Measurements from ENCODE around the gene FMNL2. TPM values are rescaled to one million over a fixed set of nuclear protein-coding genes. Genes with fewer than 3 reads are reported as not detected.

The FMNL2 gene
- total RNA-seq, 1 experiment from 2014 or later, result 43.1 TPM

GRCh38 chr2:152480821-152481399, 145.9 kb downstream of the FMNL2 start:
- POLR2A ChIA-PET (ENCODE audit: low non-redundant PET), result no interaction called here
- H3K27ac ChIP-seq (ENCODE audit: low read depth, low read length, poor library complexity, severe bottlenecking), result no peak overlapping the region
- no peak overlapping the region for H3K4me3 ChIP-seq (ENCODE audit: low read depth, low read length, poor library complexity, severe bottlenecking)
- no peaks in the 10 kb centered on the region for H3K36me3 ChIP-seq (ENCODE audit: insufficient read depth, low read length, poor library complexity, severe bottlenecking)
- DNase-seq (ENCODE audit: low spot score), result no peak
- TF ChIP-seq, protein P1, sequence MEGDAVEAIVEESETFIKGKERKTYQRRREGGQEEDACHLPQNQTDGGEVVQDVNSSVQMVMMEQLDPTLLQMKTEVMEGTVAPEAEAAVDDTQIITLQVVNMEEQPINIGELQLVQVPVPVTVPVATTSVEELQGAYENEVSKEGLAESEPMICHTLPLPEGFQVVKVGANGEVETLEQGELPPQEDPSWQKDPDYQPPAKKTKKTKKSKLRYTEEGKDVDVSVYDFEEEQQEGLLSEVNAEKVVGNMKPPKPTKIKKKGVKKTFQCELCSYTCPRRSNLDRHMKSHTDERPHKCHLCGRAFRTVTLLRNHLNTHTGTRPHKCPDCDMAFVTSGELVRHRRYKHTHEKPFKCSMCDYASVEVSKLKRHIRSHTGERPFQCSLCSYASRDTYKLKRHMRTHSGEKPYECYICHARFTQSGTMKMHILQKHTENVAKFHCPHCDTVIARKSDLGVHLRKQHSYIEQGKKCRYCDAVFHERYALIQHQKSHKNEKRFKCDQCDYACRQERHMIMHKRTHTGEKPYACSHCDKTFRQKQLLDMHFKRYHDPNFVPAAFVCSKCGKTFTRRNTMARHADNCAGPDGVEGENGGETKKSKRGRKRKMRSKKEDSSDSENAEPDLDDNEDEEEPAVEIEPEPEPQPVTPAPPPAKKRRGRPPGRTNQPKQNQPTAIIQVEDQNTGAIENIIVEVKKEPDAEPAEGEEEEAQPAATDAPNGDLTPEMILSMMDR (conservative IDR thresholded peaks at IDR 0.05; ENCODE audit: low read depth, low read length), result no peak
- no peak for TF ChIP-seq EZH2 (IDR thresholded peaks at IDR 0.05; ENCODE audit: borderline replicate concordance, low read depth, low read length, poor library complexity, severe bottlenecking)
- intact Hi-C loops (cut with micrococcal nuclease; ENCODE audit: unreplicated experiment), result no loop called here
- no peaks in the 10 kb centered on the region for H3K27me3 ChIP-seq (replicated peaks; ENCODE audit: insufficient read depth, low read depth, low read length, poor library complexity)
- CTCF ChIA-PET, result no interaction called here
- no peaks in the 10 kb centered on the region for H3K9me3 ChIP-seq (ENCODE audit: low read depth, low read length, poor library complexity, severe bottlenecking)
- peaks cover 15% of the 10 kb centered on the region for H3K4me1 ChIP-seq (ENCODE audit: insufficient read depth, low read length, poor library complexity, severe bottlenecking)
- no TSS peak for BruUV-seq (replicated peaks)

DNA sequence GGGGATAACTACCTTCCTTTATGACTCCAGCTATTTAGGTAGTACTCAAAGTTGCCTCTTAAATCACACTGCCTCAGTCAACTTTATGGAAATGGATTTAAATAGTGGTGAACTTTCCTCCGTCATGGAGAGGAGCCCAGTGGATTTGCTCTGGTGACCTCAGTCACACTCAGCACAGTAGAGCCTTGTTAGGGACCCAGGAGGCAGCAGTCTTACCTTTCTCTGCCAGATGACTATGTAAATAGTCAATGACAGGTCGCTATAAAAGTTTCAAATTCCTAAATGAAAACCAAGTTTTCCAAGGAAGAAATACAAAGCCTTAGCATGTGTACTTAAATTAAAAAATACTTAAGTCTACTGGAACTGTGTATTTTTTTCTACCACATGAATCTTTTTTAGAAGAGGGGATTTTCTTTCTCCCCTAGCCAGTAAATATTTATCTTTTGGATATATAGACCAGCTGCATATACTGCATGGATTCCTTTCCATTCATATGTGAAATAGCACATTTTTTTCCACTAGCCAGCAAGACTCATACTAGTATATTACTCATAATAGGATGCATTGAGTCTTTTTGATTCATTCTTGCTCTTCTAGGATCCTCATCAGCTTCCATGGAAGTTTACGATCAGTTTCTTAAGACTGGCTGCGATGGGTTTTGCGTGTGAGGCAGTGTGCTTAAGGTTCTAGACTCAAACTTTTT, 147.1 kb downstream of the FMNL2 start:
- H3K36me3 ChIP-seq (ENCODE audit: insufficient read depth, low read length, poor library complexity, severe bottlenecking), result no peaks in the 10 kb centered on the region
- DNase-seq (ENCODE audit: low spot score), result no peak
- no peaks in the 10 kb centered on the region for H3K27me3 ChIP-seq (replicated peaks; ENCODE audit: insufficient read depth, low read depth, low read length, poor library complexity)
- BruUV-seq (replicated peaks), result no TSS peak
- TF ChIP-seq EZH2 (IDR thresholded peaks at IDR 0.05; ENCODE audit: borderline replicate concordance, low read depth, low read length, poor library complexity, severe bottlenecking), result no peak
- TF ChIP-seq, protein P1 (conservative IDR thresholded peaks at IDR 0.05; ENCODE audit: low read depth, low read length), result no peak
- H3K9me3 ChIP-seq (ENCODE audit: low read depth, low read length, poor library complexity, severe bottlenecking), result no peaks in the 10 kb centered on the region
- intact Hi-C loops (cut with micrococcal nuclease; ENCODE audit: unreplicated experiment), result no loop called here
- H3K27ac ChIP-seq (ENCODE audit: low read depth, low read length, poor library complexity, severe bottlenecking), result no peak overlapping the region
- H3K4me3 ChIP-seq (ENCODE audit: low read depth, low read length, poor library complexity, severe bottlenecking), result no peak overlapping the region
- ChIA-PET POLR2A (ENCODE audit: low non-redundant PET) (no interaction called here), CTCF (no interaction called here)
- peaks cover 22% of the 10 kb centered on the region for H3K4me1 ChIP-seq (ENCODE audit: insufficient read depth, low read length, poor library complexity, severe bottlenecking)

DNA sequence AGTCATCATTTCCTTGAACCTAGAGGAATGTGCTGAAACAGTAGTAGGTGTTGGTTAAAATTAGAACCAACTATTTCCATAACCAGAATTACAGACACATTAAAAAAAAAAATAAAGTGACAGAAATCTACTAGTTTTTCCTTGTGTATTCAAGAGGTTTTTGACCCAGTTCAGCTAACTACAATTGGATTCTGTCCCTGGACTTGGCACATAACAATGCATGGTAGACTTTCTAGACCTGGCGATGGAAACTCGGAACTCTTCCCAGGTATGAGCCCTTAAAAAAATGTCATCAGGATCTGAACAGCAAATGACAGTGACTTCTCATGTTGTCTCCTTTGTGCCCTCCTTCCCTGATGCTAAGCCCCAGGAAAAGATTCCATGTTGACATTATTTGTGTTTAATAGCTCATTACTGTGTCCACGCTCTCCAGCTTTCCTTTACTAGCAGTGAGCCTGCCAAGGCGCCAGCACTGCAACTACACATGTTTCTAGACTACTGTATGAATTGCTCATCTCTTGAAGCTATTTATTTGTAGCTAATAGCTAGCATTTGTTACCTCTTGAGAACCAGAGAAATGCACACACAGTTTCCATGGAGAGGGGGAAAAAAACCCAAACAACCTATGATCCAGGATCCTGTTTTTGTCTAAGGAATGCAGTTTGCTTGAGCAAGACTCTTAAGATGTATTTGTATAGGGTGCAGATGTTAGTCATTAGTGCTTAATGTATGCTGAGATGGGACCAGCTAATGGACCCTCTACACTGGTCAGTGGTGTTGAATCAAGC, 148.5 kb downstream of the FMNL2 start:
- H3K27me3 ChIP-seq (replicated peaks; ENCODE audit: insufficient read depth, low read depth, low read length, poor library complexity), result no peaks in the 10 kb centered on the region
- H3K9me3 ChIP-seq (ENCODE audit: low read depth, low read length, poor library complexity, severe bottlenecking), result no peaks in the 10 kb centered on the region
- CTCF ChIA-PET, result no interaction called here
- peaks cover 19% of the 10 kb centered on the region for H3K4me1 ChIP-seq (ENCODE audit: insufficient read depth, low read length, poor library complexity, severe bottlenecking)
- no peak overlapping the region for H3K27ac ChIP-seq (ENCODE audit: low read depth, low read length, poor library complexity, severe bottlenecking)
- no peak overlapping the region for H3K4me3 ChIP-seq (ENCODE audit: low read depth, low read length, poor library complexity, severe bottlenecking)
- TF ChIP-seq, protein P1 (conservative IDR thresholded peaks at IDR 0.05; ENCODE audit: low read depth, low read length), result no peak
- TF ChIP-seq EZH2 (IDR thresholded peaks at IDR 0.05; ENCODE audit: borderline replicate concordance, low read depth, low read length, poor library complexity, severe bottlenecking), result no peak
- DNase-seq (ENCODE audit: low spot score), result no peak
- no peaks in the 10 kb centered on the region for H3K36me3 ChIP-seq (ENCODE audit: insufficient read depth, low read length, poor library complexity, severe bottlenecking)
- BruUV-seq (replicated peaks), result no TSS peak
- POLR2A ChIA-PET (ENCODE audit: low non-redundant PET), result no interaction called here
- intact Hi-C loops (cut with micrococcal nuclease; ENCODE audit: unreplicated experiment), result no loop called here

Data from A673 (cell line).